Fibroblast of the aortic adventitia (primary cell): Measurements from ENCODE around the gene FAM98B. TPM values are rescaled to one million over a fixed set of nuclear protein-coding genes. Genes with fewer than 3 reads are reported as not detected.

Experiments
- DNase-seq: peaks from one replicate; pipeline ENCODE4 v3.0.0-alpha.2; 2010; ENCODE audit warnings: low read depth
- H3K4me3 ChIP-seq: 2 replicates; pipeline ENCODE4 v1.5.1; 2011; ENCODE audit warnings: low read depth, mild to moderate bottlenecking, control low read depth, low read length, moderate library complexity
- total RNA-seq: library from RNA; depleted of rRNA; stranded (reverse); fragments of >200 nt; gene quantifications from 2 replicates; pipeline ENCODE4 v1.2.3, GENCODE V29; 2012; ENCODE audit warnings: low replicate concordance
- TF ChIP-seq, protein P1 (sequence below): IDR thresholded peaks from 2 replicates; pipeline ENCODE4 v1.5.1; 2011; ENCODE audit warnings: mild to moderate bottlenecking, low read length, control low read depth, inconsistent platforms; ENCODE audit not compliant: insufficient read depth

FAM98B gene
- total RNA-seq, 1 donor = 8.9 TPM

DNA sequence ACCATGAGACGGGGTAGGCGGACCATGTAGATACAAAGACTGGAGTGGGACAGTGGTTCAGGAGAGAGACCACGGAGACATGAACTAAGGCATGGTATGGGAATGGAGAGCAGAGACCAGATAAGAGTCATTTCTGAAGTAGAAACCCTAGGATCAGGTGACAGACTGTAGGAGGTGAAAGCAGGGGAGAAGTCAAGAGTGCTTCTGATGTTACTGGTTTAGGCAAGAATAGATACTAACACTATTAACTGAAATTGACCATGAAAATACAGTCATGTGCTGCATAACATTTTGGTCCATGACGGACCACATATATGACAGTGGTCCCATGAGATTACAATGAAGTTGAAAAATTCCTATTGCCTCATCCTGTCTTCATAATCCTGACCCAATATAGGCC, 69.0 kb downstream of the FAM98B start:
- no peak for DNase-seq
- no peak overlapping the region for H3K4me3 ChIP-seq
- TF ChIP-seq, protein P1, sequence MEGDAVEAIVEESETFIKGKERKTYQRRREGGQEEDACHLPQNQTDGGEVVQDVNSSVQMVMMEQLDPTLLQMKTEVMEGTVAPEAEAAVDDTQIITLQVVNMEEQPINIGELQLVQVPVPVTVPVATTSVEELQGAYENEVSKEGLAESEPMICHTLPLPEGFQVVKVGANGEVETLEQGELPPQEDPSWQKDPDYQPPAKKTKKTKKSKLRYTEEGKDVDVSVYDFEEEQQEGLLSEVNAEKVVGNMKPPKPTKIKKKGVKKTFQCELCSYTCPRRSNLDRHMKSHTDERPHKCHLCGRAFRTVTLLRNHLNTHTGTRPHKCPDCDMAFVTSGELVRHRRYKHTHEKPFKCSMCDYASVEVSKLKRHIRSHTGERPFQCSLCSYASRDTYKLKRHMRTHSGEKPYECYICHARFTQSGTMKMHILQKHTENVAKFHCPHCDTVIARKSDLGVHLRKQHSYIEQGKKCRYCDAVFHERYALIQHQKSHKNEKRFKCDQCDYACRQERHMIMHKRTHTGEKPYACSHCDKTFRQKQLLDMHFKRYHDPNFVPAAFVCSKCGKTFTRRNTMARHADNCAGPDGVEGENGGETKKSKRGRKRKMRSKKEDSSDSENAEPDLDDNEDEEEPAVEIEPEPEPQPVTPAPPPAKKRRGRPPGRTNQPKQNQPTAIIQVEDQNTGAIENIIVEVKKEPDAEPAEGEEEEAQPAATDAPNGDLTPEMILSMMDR = no peak

DNA sequence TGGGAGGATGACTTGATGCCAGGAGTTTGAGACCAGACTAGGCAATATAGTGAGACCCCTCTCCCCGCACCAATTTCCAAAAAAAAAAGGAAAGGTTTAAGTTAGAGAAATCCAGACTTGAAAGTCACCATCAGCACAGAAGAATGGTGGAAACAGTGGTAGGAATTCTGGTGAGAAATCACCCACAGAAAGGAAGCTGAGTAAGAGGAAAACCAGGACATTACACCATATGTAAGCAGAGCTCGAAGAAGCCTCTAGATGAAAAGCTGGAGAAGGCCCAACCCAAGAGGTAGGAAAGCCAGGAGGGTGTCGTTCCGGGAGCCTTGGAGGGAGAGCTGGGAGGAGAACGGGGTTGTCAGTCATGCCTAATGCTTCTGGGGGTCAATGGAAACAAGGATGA, 70.2 kb downstream of the FAM98B start:
- H3K4me3 ChIP-seq = no peak overlapping the region
- no peak for DNase-seq
- TF ChIP-seq, protein P1 = no peak

DNA sequence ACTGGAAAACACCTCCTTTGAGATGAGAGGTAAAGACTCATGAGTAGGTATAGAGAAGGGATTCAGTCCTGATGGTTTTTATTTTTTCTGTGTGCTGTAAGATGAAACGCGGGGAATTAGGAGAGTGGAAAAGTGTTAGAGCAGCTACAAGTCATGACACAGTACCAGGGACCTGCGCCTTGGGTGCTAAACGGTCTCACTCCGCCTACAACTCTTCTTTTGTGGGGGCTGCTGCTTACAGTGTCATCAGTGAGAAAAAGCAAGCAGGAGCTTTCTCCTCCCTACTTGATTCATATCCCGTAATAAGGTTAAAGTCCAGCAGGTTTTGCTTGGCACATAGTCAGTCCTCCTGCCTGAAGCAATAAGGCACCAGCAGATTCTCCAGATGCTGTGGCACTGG, 71.6 kb downstream of the FAM98B start:
- no peak overlapping the region for H3K4me3 ChIP-seq
- TF ChIP-seq, protein P1 = no peak
- DNase-seq = no peak

DNA sequence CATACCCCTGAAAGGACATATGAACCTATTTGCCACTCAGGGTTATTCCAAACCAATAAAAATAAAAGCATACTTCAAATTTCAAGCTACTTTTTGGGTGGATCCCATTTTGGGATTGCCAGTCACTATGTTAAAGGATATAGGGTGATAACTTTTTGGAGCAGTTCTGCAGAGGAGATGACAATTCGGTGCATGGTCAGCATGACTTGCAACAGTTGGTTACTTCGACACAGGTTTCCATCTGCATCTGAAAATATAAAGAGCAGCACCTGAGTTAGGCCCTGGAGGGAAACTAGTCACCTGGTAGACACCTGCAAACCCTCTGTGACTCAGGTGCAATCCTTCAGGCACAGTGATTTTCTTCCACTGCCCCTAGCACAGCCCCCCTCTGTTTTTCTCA, 72.2 kb downstream of the FAM98B start:
- DNase-seq = no peak
- TF ChIP-seq, protein P1 = no peak
- H3K4me3 ChIP-seq = no peak overlapping the region

DNA sequence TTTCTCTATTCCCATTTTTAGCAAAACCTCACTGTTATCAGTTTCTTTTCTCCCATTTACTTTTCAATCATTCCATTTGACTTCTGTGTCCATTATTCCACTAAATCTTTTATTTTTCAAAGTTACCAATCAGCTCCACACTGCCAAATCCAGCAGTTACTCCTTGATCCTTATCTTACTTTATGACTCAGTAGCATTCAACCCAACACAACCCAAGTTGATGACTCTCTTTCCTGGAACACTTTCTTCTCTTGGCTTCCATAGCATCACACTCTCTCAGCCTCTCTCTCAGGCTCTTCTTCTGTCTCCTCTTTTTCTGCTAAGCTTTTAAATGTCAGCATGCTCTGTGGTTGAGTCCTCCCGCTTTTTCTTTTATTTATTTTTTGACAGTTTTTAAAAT, 74.4 kb downstream of the FAM98B start:
- H3K4me3 ChIP-seq = no peak overlapping the region
- TF ChIP-seq, protein P1 = no peak
- peak; percentile 87 for DNase-seq

DNA sequence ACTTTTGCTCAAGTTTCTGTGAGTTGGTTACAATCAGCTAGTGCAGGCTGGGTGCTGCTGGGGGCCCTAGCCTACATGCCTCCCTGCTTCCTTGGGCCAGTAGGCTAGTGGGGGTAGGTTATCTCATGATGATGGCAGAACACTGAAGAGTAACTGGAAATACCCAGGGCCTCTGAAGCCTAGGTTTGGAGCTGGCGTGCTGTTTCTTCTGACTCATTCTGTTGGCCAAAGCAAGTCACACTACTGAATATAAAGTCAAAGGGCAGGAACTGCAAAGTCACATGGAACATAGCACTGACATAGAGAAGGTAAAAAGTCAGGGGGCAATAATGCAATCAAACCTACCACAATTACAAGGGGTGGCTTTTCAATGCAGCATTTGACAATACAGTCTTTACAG, 76.2 kb downstream of the FAM98B start:
- peak; percentile 46 for DNase-seq
- H3K4me3 ChIP-seq = no peak overlapping the region
- TF ChIP-seq, protein P1 = no peak

DNA sequence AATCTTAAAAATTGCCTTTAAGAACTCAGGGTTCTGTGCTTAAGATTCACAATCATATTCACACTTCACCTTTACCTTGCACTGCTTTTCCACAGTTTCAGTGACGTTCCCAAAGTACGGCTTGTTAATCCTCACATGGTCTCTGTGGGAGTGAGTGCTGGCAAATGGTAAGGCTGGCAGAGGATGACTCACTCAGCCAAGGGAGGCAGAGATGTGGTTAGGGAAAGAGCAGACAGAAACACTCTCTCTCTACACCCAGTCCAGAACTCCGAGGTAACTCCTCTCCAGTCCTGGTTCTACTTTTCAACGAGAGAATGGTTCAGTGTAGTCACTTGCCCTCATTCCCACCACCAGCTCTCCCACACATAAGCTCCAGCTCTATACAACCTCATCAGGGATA, 77.6 kb downstream of the FAM98B start:
- no peak overlapping the region for H3K4me3 ChIP-seq
- TF ChIP-seq, protein P1 = no peak
- no peak for DNase-seq
